Ureter (tissue), 1 donor: ENCODE measurements around the gene HMGCS2. TPM values are rescaled to one million over a fixed set of nuclear protein-coding genes. Genes with fewer than 3 reads are reported as not detected.

Source experiments
- DNase-seq: peaks from one replicate; pipeline ENCODE4 v3.0.0-alpha.2; 2020; ENCODE audit warnings: low spot score
- total RNA-seq: library from RNA; stranded (reverse); gene quantifications from one replicate; pipeline ENCODE4 v1.2.4, GENCODE V29; 2023
- donor health status: DM: yes; HTN: yes; CAD: no.

HMGCS2 gene
- total RNA-seq = 305 TPM

- peak; percentile 61 for DNase-seq
Measured at GRCh38 chr1:119768778-119769177, at the start of gene HMGCS2. Gene HMGCS2, minus strand, starts transcription at chr1:119768905. Its CDS starts 61 bp downstream, at chr1:119768844.

GRCh38 chr1:119818181-119818580 is 49.5 kb upstream of the HMGCS2 start:
- no peak for DNase-seq

- no peak for DNase-seq
Measured at GRCh38 chr1:119816407-119816806, 47.7 kb upstream of the HMGCS2 start.

- DNase-seq = no peak
Measured at GRCh38 chr1:119815928-119816327, 47.2 kb upstream of the HMGCS2 start.

GRCh38 chr1:119815361-119815760 is 46.7 kb upstream of the HMGCS2 start:
- no peak for DNase-seq

GRCh38 chr1:119814288-119814687 is 45.6 kb upstream of the HMGCS2 start:
- DNase-seq = no peak

- no peak for DNase-seq
Measured at GRCh38 chr1:119811985-119812557, 43.4 kb upstream of the HMGCS2 start.

- no peak for DNase-seq
Measured at GRCh38 chr1:119811387-119811786, 42.7 kb upstream of the HMGCS2 start, which contains the start of gene REG4. Gene REG4, minus strand, starts transcription at chr1:119811460. Its CDS starts 2,691 bp downstream, at chr1:119808769.

GRCh38 chr1:119808972-119809550 is 40.4 kb upstream of the HMGCS2 start:
- DNase-seq = peak; percentile 78

- no peak for DNase-seq
Measured at GRCh38 chr1:119808491-119808890, 39.8 kb upstream of the HMGCS2 start.

GRCh38 chr1:119806489-119806888 is 37.8 kb upstream of the HMGCS2 start:
- DNase-seq = no peak

GRCh38 chr1:119805746-119806145 is 37.0 kb upstream of the HMGCS2 start:
- DNase-seq = no peak

GRCh38 chr1:119805247-119805646 is 36.5 kb upstream of the HMGCS2 start:
- DNase-seq = no peak

GRCh38 chr1:119799599-119800177 is 31.0 kb upstream of the HMGCS2 start:
- DNase-seq = no peak

- DNase-seq = no peak
Measured at GRCh38 chr1:119799003-119799402, 30.3 kb upstream of the HMGCS2 start.

- no peak for DNase-seq
Measured at GRCh38 chr1:119797606-119798005, 28.9 kb upstream of the HMGCS2 start.

- no peak for DNase-seq
Measured at GRCh38 chr1:119797162-119797561, 28.5 kb upstream of the HMGCS2 start.

GRCh38 chr1:119795261-119796200 is 26.8 kb upstream of the HMGCS2 start:
- no peak for DNase-seq

- no peak for DNase-seq
Measured at GRCh38 chr1:119794876-119795240, 26.2 kb upstream of the HMGCS2 start.

- DNase-seq = no peak
Measured at GRCh38 chr1:119794230-119794875, 25.6 kb upstream of the HMGCS2 start.

GRCh38 chr1:119791377-119791776 is 22.7 kb upstream of the HMGCS2 start:
- no peak for DNase-seq
